Activated naive CD8-positive, alpha-beta T cell treated with anti-CD3 and anti-CD28 coated beads for 36 hours (primary cell): Measurements from ENCODE around the gene TRERF1. TPM values are rescaled to one million over a fixed set of nuclear protein-coding genes. Genes with fewer than 3 reads are reported as not detected.

Experiments
- DNase-seq: peaks from one replicate; pipeline ENCODE4 v3.0.0; 2021
- H3K27ac Mint-ChIP-seq: one replicate; pipeline ENCODE4 v1.8.0; 2022; ENCODE audit warnings: mild to moderate bottlenecking, moderate library complexity, mixed read lengths
- H3K27me3 Mint-ChIP-seq: one replicate; pipeline ENCODE4 v1.8.0; 2022; ENCODE audit warnings: mild to moderate bottlenecking, mixed read lengths
- H3K36me3 Mint-ChIP-seq: one replicate; pipeline ENCODE4 v1.8.0; 2021; ENCODE audit warnings: mild to moderate bottlenecking, mixed read lengths
- H3K4me1 Mint-ChIP-seq: one replicate; pipeline ENCODE4 v1.8.0; 2021; ENCODE audit warnings: mixed read lengths
- H3K4me3 Mint-ChIP-seq: one replicate; pipeline ENCODE4 v1.8.0; 2022; ENCODE audit warnings: mild to moderate bottlenecking, moderate library complexity, mixed read lengths
- H3K9me3 Mint-ChIP-seq: one replicate; pipeline ENCODE4 v1.8.0; 2022; ENCODE audit warnings: mixed read lengths
- total RNA-seq, 2 experiments: library from RNA; stranded (reverse); gene quantifications; one replicate each; pipeline ENCODE4 v1.2.3, GENCODE V29; 2021

TRERF1 gene
- total RNA-seq, 2 experiments from 2014 or later, result 6.5 to 6.9 TPM

- Mint-ChIP-seq H3K27me3 (no peaks in the 10 kb centered on the region), H3K27ac (no peak overlapping the region), H3K36me3 (peaks cover 3% of the 10 kb centered on the region), H3K9me3 (no peaks in the 10 kb centered on the region), H3K4me1 (peaks cover 77% of the 10 kb centered on the region), H3K4me3 (no peak overlapping the region)
- DNase-seq, result no peak
Measured at GRCh38 chr6:42400061-42400760, 51.5 kb downstream of the TRERF1 start.

- Mint-ChIP-seq H3K4me1 (peaks cover 80% of the 10 kb centered on the region), H3K9me3 (no peaks in the 10 kb centered on the region), H3K4me3 (no peak overlapping the region), H3K36me3 (peaks cover 10% of the 10 kb centered on the region), H3K27ac (no peak overlapping the region), H3K27me3 (no peaks in the 10 kb centered on the region)
- no peak for DNase-seq
Measured at GRCh38 chr6:42396720-42397119, 55.0 kb downstream of the TRERF1 start.

GRCh38 chr6:42394881-42395620 is 56.7 kb downstream of the TRERF1 start:
- no peaks in the 10 kb centered on the region for H3K9me3 Mint-ChIP-seq
- no peaks in the 10 kb centered on the region for H3K27me3 Mint-ChIP-seq
- peak overlapping the region; percentile 47 for H3K4me3 Mint-ChIP-seq
- H3K27ac Mint-ChIP-seq, result peak overlapping the region; percentile 88
- H3K4me1 Mint-ChIP-seq, result peaks cover 82% of the 10 kb centered on the region
- peaks cover 13% of the 10 kb centered on the region for H3K36me3 Mint-ChIP-seq
- no peak for DNase-seq

- H3K36me3 Mint-ChIP-seq, result peaks cover 13% of the 10 kb centered on the region
- no peak overlapping the region for H3K4me3 Mint-ChIP-seq
- H3K4me1 Mint-ChIP-seq, result peaks cover 84% of the 10 kb centered on the region
- no peaks in the 10 kb centered on the region for H3K27me3 Mint-ChIP-seq
- H3K9me3 Mint-ChIP-seq, result no peaks in the 10 kb centered on the region
- DNase-seq, result no peak
- peak overlapping the region; percentile 69 for H3K27ac Mint-ChIP-seq
Measured at GRCh38 chr6:42394151-42394550, 57.6 kb downstream of the TRERF1 start.

- H3K4me1 Mint-ChIP-seq, result peaks cover 86% of the 10 kb centered on the region
- no peak for DNase-seq
- peak overlapping the region; percentile 69 for H3K27ac Mint-ChIP-seq
- H3K27me3 Mint-ChIP-seq, result no peaks in the 10 kb centered on the region
- H3K36me3 Mint-ChIP-seq, result peaks cover 13% of the 10 kb centered on the region
- no peak overlapping the region for H3K4me3 Mint-ChIP-seq
- H3K9me3 Mint-ChIP-seq, result no peaks in the 10 kb centered on the region
Measured at GRCh38 chr6:42393339-42393738, 58.4 kb downstream of the TRERF1 start.

GRCh38 chr6:42392833-42393232 is 58.9 kb downstream of the TRERF1 start:
- Mint-ChIP-seq H3K9me3 (no peaks in the 10 kb centered on the region), H3K27ac (peak overlapping the region; percentile 69), H3K4me1 (peaks cover 91% of the 10 kb centered on the region)

GRCh38 chr6:42391441-42391840 is 60.3 kb downstream of the TRERF1 start:
- Mint-ChIP-seq H3K9me3 (no peaks in the 10 kb centered on the region), H3K27ac (peak overlapping the region; percentile 99), H3K27me3 (no peaks in the 10 kb centered on the region), H3K36me3 (peaks cover 13% of the 10 kb centered on the region), H3K4me1 (peaks cover 93% of the 10 kb centered on the region), H3K4me3 (peak overlapping the region; percentile 72)
- no peak for DNase-seq

More at GRCh38 chr6:42392833-42393232, 58.9 kb downstream of the TRERF1 start:
- H3K27me3 Mint-ChIP-seq, result no peaks in the 10 kb centered on the region
- H3K36me3 Mint-ChIP-seq, result peaks cover 13% of the 10 kb centered on the region
- peak overlapping the region; percentile 6 for H3K4me3 Mint-ChIP-seq
- no peak for DNase-seq

- DNase-seq, result peak; percentile 70
- Mint-ChIP-seq H3K9me3 (no peaks in the 10 kb centered on the region), H3K4me1 (peaks cover 95% of the 10 kb centered on the region), H3K27ac (peak overlapping the region; percentile 99), H3K36me3 (peaks cover 16% of the 10 kb centered on the region), H3K27me3 (no peaks in the 10 kb centered on the region), H3K4me3 (peak overlapping the region; percentile 72)
Measured at GRCh38 chr6:42390228-42390934, 61.3 kb downstream of the TRERF1 start.

- no peak for DNase-seq
- peak overlapping the region; percentile 72 for H3K4me3 Mint-ChIP-seq
- no peaks in the 10 kb centered on the region for H3K27me3 Mint-ChIP-seq
- H3K27ac Mint-ChIP-seq, result peak overlapping the region; percentile 99
- H3K4me1 Mint-ChIP-seq, result peaks cover 91% of the 10 kb centered on the region
- H3K36me3 Mint-ChIP-seq, result peaks cover 16% of the 10 kb centered on the region
- no peaks in the 10 kb centered on the region for H3K9me3 Mint-ChIP-seq
Measured at GRCh38 chr6:42389736-42390135, 62.0 kb downstream of the TRERF1 start.

- H3K4me1 Mint-ChIP-seq, result peaks cover 88% of the 10 kb centered on the region
- H3K27ac Mint-ChIP-seq, result peak overlapping the region; percentile 99
- H3K4me3 Mint-ChIP-seq, result peak overlapping the region; percentile 30
- DNase-seq, result no peak
- peaks cover 19% of the 10 kb centered on the region for H3K36me3 Mint-ChIP-seq
- no peaks in the 10 kb centered on the region for H3K9me3 Mint-ChIP-seq
- no peaks in the 10 kb centered on the region for H3K27me3 Mint-ChIP-seq
Measured at GRCh38 chr6:42388046-42388445, 63.7 kb downstream of the TRERF1 start.

- peaks cover 15% of the 10 kb centered on the region for H3K36me3 Mint-ChIP-seq
- peak overlapping the region; percentile 0 for H3K4me3 Mint-ChIP-seq
- DNase-seq, result no peak
- H3K27me3 Mint-ChIP-seq, result no peaks in the 10 kb centered on the region
- H3K9me3 Mint-ChIP-seq, result no peaks in the 10 kb centered on the region
- peak overlapping the region; percentile 65 for H3K27ac Mint-ChIP-seq
- peaks cover 80% of the 10 kb centered on the region for H3K4me1 Mint-ChIP-seq
Measured at GRCh38 chr6:42387336-42387735, 64.4 kb downstream of the TRERF1 start.

- Mint-ChIP-seq H3K36me3 (peaks cover 9% of the 10 kb centered on the region), H3K9me3 (no peaks in the 10 kb centered on the region), H3K4me3 (no peak overlapping the region), H3K4me1 (peaks cover 68% of the 10 kb centered on the region), H3K27me3 (no peaks in the 10 kb centered on the region), H3K27ac (no peak overlapping the region)
- no peak for DNase-seq
Measured at GRCh38 chr6:42385339-42385738, 66.4 kb downstream of the TRERF1 start.

- Mint-ChIP-seq H3K27ac (peak overlapping the region; percentile 58), H3K9me3 (no peaks in the 10 kb centered on the region), H3K36me3 (peaks cover 9% of the 10 kb centered on the region), H3K4me1 (peaks cover 65% of the 10 kb centered on the region), H3K4me3 (no peak overlapping the region), H3K27me3 (no peaks in the 10 kb centered on the region)
- DNase-seq, result no peak
Measured at GRCh38 chr6:42383421-42384205, 68.1 kb downstream of the TRERF1 start.

- Mint-ChIP-seq H3K36me3 (peaks cover 11% of the 10 kb centered on the region), H3K4me1 (peaks cover 64% of the 10 kb centered on the region), H3K27ac (no peak overlapping the region), H3K27me3 (no peaks in the 10 kb centered on the region), H3K4me3 (no peak overlapping the region), H3K9me3 (no peaks in the 10 kb centered on the region)
- no peak for DNase-seq
Measured at GRCh38 chr6:42381850-42382249, 69.9 kb downstream of the TRERF1 start.
